GM18508 (cell line): ENCODE results near the gene RHBG.
"Not testable (repeated sequence)": the region's sequence is repeated elsewhere in the genome, so short reads cannot be mapped to it uniquely, and the experiment has no call there.

Experiments
- ATAC-seq: cut with Tn5 transposase; IDR thresholded peaks from one replicate; pipeline ENCODE4 v1.9.1; 2021; ENCODE audit warnings: moderate number of reproducible peaks; ENCODE audit not compliant: insufficient read depth, unreplicated experiment

The RHBG gene

DNA sequence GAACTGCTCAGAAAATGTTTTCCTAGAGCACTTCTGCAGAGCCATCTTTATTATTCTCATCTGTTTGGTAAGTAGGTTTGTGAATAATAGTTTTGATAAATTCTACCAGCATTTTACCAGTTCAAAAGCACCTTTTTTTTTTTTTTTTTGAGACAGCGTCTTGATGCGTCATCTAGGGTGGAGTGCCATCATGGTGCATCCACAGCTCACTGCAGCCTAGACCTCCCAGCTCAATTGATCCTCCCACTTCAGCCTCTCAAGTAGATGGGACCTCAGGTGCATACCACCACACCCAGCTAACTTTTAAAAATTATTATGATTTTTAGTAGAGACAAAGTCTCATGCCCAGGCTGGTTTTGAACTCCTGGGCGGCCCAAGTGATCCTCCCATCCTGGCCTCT lies 9.8 kb upstream of the RHBG start:
- no peak for ATAC-seq

GRCh38 chr1:156359973-156360372 lies 9.0 kb upstream of the RHBG start:
- no peak for ATAC-seq

DNA sequence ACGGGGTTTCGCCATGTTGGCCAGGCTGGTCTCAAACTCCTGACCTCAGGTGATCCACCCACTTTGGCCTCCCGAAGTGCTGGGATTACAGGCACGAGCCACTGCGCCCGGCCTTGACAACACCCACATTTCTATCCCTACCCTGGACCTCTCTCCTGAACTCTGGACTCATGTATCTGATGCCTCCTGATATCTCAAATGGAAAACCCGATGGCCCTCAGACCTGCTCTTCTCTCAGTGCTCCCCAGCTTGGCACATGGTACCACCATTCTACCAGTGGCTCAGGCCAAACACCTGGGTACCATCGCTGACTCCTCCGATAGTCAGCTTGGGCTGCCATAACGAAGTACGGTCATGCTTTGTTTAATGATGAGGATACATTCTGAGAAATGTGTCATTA lies 8.5 kb upstream of the RHBG start:
- ATAC-seq, result no peak

DNA sequence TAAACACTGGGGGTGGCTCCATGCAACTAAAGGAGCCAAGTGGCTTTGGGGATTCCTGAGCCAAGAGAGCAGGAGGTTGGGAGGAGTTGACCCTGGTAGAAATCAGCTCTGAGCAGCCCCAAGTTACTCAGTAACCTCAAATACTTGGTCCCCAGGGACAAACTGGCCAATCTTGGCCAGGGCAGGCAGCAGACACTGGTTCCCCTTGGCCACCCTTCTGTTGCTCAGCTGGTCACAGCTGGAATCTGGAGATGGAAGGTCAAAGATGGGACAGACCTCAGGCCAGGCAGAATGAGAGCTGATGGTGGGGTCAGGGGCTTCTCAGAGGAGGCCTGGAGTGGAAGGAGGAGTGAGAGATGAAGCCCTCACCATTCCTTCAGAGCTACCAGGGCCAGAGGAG lies 3.3 kb upstream of the RHBG start:
- no peak for ATAC-seq

DNA sequence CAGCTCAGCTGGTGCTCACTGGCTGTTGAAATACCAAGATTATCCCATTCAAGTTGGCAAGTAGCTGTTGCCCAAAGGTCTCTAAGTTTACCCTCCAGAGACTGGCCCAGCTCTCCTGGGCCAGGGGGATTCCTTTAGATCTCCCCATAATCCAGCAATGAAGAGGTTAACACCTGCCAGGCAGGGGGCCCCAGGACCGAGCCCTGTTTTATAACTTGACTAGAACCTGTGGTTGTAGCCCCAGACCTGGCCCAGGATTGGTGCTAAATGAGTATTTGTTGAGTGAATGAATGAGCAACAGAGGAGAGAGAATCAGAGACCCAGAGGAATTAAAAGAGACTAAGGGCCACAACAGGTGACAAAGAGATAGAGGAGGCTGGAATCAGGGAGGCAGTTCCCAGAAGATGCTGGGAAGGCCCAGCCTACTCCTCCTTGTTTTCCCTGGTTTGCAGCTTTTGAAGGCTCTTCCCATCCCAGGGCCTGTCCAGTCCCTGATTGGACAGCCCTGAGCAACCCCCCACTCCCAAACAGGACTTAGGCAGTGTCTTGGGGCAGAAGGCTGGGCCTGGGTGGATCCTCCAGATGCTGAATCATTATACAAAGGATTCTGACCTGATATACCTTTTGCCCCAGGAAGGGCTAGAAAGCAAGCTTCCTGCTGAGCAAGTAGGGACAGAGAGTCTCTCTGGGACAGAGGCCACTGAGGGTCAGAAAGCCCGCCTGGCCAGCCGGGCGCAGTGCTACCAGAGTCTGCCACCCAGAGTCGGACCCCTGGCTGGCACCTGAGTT lies 2.4 kb upstream of the RHBG start:
- ATAC-seq, result no peak

- ATAC-seq, result no peak
Observed at GRCh38 chr1:156367383-156368156, 1.4 kb upstream of the RHBG start.

DNA sequence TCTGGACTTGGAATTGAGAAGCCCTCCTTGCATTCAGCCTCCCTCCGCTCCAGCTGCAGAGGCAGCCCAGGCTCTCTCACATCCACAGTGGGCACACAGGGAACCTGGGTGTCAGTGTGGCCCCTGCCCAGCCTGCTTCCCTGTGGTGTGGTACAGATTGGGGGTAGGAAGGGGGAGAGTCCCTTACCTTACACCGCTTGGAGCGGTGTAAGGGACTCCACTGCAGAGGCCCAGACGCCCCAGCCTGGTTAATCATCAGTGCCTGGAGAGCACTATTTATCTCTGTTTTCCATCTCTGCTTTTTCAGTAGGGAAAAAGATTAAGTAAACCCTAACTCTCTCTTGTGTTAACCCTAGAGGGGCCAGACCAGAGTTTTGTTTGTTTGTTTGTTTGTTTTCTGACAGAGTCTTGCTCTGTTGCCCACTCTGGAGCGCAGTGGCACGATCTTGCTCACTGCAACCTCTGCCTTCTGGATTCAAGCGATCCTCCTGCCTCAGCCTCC lies 803 bp upstream of the RHBG start:
- no peak for ATAC-seq

DNA sequence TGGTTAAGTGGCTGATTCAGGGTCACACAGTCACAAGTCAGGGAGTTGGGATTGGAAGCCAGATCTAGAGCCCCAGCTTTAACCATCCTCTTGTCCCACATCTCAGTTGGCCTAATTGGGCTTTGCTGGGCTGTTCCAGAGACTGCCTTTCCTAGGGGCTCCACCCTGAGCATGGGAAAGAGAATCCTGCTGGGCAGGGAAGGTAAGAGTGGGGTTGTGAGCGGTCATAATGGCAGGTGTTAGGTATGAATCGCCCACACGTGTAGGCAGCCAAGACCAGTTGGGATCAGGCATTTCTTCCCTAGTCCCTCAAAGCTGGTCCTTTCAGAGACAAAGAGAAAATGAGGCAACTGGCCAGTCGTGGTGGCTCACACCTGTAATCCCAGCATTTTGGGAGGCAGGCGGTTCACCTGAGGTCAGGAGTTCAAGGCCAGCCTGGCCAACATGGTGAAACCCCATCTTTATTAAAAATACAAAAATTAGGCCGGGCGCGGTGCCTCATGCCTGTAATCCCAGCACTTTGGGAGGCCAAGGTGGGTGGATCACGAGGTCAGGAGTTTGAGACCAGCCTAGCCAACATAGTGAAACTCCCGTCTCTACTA lies 775 bp downstream of the RHBG start:
- not testable (repeated sequence) for ATAC-seq

- ATAC-seq, result no peak
Observed at GRCh38 chr1:156371553-156372264, 2.7 kb downstream of the RHBG start.

GRCh38 chr1:156372265-156372586 lies 3.2 kb downstream of the RHBG start:
- ATAC-seq, result no peak

GRCh38 chr1:156372876-156373275 lies 3.9 kb downstream of the RHBG start:
- no peak for ATAC-seq

GRCh38 chr1:156373546-156373945 lies 4.5 kb downstream of the RHBG start:
- ATAC-seq, result no peak

GRCh38 chr1:156376146-156376545 lies 7.1 kb downstream of the RHBG start:
- no peak for ATAC-seq

GRCh38 chr1:156376958-156377919 lies 8.2 kb downstream of the RHBG start:
- ATAC-seq, result no peak

DNA sequence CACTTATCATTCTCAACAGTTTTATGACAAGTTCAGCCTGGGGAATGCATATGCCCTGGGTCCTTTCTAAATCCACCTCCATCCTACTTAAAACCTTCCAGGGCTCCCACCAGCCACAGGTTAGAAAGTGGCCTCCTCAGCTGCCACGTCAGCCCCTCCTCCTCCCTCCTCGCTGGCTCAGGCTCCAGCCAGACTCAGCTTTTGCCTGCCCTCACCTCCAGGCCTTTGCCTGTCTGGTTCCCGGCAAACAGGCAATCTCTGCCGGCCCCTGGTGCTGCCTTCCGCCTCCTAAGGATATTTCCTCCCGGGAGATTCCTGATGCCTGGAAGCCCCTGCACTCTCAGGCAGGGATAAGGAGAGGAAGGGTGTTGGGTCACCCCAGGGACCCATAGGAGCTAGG lies 9.5 kb downstream of the RHBG start:
- no peak for ATAC-seq

DNA sequence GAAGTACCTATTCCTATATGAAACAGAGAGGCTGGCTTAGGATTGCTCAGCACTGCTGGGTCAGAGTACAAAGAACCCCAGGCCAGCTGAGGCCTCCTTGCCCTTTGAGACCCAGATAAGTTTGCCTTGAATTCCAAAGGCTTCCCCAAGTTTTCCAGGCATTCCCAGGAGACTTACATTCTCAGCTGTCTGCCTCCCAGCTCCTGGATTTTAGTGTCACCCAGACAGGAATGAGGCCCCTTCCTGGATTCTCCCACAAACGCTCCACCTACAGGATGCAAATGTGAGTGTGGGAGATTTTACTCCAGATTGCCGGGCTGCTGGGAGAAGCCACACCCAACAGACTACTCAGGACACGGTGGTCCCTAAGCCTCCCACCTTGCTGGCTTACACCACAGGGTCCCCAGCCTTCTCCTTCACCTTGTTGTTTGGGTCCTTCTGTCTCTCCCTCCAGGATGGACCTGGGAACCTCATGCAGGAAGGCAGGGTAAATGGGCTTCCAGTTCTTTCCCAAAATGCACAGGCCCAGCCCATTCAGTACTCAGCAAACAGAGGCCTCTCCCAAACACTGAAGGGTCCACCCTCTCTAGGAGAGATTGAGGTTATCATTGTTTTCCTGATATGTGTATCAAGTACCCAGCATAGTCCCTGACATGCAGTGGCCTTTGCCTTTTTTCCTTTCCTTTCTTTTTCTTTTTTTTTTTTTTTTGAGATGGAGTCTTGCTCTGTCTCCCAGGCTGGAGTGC lies 10.6 kb downstream of the RHBG start:
- no peak for ATAC-seq

GRCh38 chr1:156382561-156382960 lies 13.6 kb downstream of the RHBG start:
- ATAC-seq, result no peak

DNA sequence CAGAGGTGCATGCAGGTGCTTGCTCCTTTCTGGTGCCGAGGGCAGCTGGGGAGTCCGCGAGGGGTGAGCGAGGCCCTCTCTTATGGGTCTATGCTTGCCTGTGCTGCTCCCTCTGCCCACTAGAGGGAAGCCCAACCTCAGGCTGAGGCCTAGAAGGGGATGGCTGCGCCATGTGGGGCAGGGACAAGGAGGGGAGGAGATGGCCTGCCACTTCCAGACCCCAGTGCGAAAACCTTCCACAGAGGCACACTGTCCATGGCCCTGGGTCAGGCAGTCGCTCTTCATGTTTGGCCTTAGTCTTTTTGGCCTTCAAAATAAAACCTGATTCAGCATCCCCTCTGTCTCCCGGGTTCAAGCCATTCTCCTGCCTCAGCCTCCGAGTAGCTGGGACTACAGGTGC lies 14.0 kb downstream of the RHBG start:
- ATAC-seq, result no peak

DNA sequence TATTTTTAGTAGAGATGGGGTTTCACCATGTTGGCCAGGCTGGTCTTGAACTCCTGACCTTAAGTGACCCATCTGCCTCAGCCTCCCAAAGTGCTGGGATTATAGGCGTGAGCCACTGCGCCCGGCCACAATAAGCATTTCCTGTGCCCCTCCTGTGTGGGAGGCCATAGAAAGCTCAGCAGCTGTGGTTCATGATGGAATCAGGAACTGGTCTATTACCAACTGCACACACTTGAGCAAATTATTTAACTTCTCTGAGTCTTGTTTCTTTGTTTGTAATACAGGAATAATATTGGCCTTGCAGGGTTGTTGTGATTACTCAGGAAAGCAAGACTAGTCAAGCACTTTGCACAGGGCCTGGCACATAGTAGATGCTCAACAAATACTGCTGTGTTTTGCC lies 15.0 kb downstream of the RHBG start:
- ATAC-seq, result no peak
